OCI-LY7 (cell line): Measurements from ENCODE around the gene CD226.

Experiments
- EZH2phosphoT487 ChIP-seq: fragments of 200-600 bp; sonication (generic); IDR thresholded peaks from 2 replicates; pipeline ENCODE4 v1.6.1; 2018; ENCODE audit warnings: low read depth, borderline replicate concordance, mild to moderate bottlenecking, mixed run types, antibody characterized with exemption, low read length, moderate library complexity, mixed read lengths
- TF ChIP-seq, protein P1 (sequence below): fragments of 200-600 bp; sonication (generic); conservative IDR thresholded peaks from 2 replicates; pipeline ENCODE4 v1.5.1; 2014; ENCODE audit warnings: mild to moderate bottlenecking, antibody characterized with exemption, low read length, moderate library complexity, mixed read lengths

DNA sequence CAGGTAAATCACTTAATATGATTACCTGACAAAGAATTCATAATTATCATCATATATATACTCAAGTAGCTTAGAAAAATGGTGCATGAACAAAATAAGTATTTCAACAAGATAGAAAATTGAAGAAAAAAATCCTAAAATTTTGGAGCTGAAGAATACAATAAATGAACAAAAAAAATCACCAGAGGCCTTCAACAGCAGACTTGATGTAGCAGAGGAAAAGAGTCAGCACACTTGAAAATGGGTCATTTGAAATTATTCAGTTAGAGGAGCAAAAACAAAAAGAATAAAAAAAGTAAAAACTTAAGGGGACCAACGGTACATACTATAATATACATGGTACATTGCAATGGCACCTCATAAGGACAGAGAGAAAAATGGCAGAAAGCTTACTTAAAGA is 40.2 kb upstream of the CD226 start:
- TF ChIP-seq, protein P1, sequence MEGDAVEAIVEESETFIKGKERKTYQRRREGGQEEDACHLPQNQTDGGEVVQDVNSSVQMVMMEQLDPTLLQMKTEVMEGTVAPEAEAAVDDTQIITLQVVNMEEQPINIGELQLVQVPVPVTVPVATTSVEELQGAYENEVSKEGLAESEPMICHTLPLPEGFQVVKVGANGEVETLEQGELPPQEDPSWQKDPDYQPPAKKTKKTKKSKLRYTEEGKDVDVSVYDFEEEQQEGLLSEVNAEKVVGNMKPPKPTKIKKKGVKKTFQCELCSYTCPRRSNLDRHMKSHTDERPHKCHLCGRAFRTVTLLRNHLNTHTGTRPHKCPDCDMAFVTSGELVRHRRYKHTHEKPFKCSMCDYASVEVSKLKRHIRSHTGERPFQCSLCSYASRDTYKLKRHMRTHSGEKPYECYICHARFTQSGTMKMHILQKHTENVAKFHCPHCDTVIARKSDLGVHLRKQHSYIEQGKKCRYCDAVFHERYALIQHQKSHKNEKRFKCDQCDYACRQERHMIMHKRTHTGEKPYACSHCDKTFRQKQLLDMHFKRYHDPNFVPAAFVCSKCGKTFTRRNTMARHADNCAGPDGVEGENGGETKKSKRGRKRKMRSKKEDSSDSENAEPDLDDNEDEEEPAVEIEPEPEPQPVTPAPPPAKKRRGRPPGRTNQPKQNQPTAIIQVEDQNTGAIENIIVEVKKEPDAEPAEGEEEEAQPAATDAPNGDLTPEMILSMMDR: no peak
- no peak for TF ChIP-seq EZH2phosphoT487
